ENCODE data around the gene FHIT.

DNA sequence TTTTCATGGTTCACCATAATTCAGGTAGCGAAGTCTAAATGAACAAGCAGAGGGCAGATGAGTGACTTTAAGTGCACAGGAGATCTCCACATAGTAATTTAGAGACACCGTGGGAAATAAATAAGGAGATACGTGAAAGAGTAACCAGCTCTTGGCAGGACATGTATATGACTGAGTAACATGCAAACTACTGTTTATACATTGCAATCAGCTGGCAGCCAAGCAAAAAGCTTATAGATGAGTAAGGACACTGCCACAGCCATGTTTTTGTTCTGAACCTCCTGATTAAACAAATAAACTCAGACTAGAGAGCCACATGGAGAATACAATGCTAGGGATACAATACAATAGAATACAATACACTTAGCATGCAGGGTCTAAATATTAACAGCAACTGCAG is 252.4 kb downstream of the FHIT start:
- TF ChIP-seq, protein P1, sequence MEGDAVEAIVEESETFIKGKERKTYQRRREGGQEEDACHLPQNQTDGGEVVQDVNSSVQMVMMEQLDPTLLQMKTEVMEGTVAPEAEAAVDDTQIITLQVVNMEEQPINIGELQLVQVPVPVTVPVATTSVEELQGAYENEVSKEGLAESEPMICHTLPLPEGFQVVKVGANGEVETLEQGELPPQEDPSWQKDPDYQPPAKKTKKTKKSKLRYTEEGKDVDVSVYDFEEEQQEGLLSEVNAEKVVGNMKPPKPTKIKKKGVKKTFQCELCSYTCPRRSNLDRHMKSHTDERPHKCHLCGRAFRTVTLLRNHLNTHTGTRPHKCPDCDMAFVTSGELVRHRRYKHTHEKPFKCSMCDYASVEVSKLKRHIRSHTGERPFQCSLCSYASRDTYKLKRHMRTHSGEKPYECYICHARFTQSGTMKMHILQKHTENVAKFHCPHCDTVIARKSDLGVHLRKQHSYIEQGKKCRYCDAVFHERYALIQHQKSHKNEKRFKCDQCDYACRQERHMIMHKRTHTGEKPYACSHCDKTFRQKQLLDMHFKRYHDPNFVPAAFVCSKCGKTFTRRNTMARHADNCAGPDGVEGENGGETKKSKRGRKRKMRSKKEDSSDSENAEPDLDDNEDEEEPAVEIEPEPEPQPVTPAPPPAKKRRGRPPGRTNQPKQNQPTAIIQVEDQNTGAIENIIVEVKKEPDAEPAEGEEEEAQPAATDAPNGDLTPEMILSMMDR (IDR thresholded peaks at IDR 0.05), result no peak
- TF ChIP-seq POLR2A (IDR thresholded peaks at IDR 0.05), result no peak
